GM18909 (cell line): ENCODE measurements around the gene NRAS.
A peak's percentile ranks its signal among the peaks of the same experiment; 100 is the strongest.
"Not testable (repeated sequence)": the region's sequence is repeated elsewhere in the genome, so short reads cannot be mapped to it uniquely, and the experiment has no call there.

Source experiments
- ATAC-seq: cut with Tn5 transposase; IDR thresholded peaks from one replicate; pipeline ENCODE4 v1.9.1; 2021; ENCODE audit warnings: mild to moderate bottlenecking; ENCODE audit not compliant: unreplicated experiment, poor library complexity

The NRAS gene

DNA sequence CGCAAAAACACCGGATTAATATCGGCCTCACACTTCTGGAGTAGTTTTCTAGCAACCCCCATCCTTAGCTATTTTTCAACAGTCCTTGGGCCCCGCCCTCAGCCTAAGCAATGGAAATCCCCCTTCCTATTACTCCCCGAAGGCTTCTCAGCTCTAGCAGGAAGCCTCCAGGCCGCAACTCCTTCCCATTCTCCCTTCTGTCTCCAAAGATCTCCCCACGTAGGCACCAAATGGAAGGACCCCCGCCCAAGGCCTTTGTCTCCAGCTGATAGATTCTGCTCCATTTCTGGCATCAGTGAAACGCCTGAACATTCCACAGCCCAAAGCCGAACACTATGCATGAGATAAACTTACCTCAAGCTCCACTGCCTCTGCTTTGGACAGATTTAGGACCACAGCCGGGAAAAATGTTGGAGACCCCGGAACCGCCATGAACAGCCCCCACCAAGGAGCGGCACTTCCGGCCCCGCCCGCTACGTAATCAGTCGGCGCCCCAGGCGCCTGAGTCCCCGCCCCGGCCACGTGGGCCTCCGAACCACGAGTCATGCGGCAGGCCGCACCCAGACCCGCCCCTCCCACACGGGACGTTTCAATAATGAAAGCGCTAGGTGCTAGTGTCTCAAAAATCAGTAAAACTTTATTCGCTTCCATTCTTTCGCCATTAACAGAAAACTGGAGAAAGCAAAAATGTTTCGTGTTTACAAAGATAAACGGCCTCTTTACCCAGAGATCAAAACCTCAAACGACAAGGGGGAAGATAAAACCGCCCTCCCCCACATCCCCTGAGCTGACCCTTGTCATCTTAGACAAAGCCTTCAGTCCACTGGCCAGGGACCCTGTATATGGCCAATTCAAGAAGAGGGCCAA lies at the start of gene NRAS:
TSS of gene NRAS (minus strand) at position 468 of the 867 bp plus-strand sequence. CDS start 611 bp downstream, outside the sequence.
- peak; percentile 95 for ATAC-seq

DNA sequence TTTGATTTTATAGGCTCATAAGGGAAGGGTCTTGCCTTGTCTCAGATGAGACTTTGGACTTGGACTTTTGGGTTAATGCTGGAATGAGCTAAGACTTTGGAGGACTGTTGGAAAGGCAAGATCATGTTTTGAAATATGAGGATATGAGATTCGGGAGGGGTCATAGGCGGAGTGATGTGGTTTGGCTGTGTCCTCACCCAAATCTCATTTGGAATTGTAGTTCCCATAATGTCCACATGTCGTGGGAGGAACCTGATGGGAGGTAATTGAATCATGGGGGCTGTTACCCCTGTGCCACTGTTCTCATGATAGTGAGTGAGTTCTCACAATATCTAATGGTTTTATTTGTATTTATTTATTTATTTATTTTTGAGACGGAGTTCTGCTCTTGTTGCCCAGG lies 48.1 kb upstream of the NRAS start:
- no peak for ATAC-seq

DNA sequence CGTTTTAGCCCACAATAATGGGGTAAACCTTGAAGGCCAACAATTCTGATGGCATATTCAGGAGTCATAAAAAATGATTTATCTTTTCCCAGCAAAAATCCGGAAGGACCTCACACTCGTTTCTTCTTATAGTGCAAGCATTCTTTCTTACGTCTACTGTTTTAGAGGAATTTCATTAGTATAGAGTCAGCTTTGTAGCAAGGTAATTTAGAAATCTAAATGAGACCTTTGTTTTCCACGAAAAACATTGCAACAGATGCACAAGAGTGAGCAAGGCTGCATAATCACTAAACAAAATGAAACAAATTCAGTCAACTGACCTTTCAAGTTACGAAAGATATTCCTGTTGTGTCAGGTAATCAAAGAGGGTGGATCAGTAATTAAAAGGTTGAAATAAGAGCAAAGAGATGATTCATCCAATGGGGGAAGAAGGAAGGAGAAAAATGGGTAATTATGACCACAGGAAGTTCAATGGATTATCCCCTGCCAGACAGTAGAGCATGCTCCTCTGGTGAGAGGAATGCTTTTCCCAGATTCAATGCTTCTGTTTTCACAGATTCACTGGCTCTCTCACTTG lies 41.8 kb upstream of the NRAS start:
- no peak for ATAC-seq

DNA sequence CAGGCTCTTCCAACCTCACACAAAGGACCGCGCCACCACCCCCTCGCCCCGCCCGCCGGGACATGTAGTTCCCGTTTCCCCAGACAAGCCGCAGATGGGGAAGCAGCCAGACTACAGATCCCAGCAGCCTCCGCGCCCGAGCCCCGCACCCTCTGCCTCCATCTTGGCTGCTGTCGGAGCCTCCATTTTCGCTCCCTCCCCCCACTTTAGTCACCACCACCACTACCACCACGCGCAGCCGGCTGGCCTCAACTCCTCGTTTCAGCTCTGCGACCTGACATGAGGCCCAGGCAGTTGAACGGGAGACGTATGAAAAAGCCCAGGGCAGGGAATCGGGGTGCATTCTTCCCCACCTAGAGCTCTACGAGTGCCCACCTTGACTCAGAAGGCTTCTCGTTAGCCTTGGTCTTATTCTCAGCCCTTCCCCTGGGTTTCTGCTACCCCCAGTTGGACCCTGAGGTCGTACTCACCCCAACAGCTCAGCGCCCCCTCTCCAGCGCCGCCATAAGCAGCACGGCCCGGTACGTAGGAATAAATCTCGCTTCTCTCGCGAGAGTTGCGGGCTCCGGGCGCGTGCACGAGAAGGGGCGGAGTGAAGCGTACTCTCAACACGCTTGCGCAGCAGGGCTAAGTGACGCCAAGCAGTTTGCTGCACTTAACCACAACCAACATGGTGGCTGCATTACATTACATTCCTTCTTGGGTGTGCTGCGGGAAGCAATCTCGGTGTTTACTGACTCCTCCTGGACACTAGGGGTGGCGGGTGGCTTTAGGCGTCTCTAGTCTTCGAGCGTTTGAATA lies 41.1 kb upstream of the NRAS start, which contains the start of gene CSDE1:
TSS of gene CSDE1 (minus strand) at position 530 of the 801 bp plus-strand sequence. CDS start 18,094 bp downstream, outside the sequence.
- ATAC-seq = peak; percentile 84

DNA sequence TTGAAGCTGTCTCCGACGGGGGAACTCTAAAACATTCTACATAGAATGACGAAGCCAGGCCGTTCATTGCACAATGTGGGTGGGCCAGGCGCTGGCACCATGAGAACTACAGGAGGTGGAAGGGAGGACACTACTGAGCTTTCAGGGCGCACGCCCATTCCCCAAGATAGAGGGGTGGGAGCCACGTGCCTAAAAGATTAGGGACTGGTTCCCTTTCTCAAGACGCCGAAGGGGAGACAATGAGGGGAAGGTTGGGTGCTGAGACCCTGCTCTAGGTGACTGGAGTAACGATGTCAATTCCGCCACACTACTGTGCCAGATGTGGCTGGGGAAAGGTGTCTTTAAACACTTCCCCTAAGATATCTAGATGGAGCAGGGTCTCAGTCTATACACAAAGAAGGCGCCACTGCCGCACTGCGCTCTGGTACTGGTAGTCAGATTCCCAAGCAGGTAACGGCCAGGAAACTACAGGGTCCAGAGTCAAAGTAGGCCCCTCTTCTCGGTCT lies 40.4 kb upstream of the NRAS start:
- peak; percentile 2 for ATAC-seq

DNA sequence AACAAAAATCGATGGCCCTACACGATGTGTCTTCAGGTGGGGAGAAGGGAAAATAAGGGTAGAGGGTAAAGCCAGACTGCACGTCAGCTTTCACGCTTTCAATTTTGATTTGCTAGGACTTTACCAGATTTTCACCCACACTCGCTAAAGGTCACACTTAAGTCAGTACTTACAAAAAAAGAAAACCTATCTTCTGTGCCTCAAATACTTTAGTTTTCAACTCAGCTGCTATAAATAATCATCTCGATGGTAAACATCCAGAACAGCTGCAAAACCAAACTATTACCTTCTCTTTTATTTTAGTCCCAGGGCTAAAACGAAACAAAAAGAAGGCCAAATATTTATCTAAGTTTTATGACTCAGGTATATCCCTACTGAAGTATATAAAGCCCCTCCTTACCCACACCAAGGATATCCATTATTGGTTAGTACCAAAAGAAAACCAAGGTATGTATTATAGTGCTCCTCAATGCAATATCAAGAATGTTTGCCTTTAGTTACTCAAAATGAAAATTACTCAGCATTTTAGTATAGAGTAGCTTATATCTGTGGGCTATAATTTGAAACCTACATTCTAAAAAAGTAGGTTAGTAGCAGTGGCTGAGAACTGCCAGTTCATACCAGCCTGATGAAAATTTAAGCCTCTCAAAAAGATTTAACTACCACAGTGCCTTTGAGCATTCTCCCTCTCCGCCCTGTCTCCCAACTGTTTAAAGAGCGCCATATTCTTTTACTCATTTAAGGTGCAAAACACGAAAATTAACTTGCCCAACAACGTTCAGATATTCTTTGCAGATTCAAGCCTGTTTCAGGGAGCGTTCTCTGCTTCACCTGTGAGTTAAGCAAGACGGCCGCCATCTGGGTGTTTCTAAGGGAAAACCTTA lies 39.7 kb upstream of the NRAS start:
- ATAC-seq = peak; percentile 37

DNA sequence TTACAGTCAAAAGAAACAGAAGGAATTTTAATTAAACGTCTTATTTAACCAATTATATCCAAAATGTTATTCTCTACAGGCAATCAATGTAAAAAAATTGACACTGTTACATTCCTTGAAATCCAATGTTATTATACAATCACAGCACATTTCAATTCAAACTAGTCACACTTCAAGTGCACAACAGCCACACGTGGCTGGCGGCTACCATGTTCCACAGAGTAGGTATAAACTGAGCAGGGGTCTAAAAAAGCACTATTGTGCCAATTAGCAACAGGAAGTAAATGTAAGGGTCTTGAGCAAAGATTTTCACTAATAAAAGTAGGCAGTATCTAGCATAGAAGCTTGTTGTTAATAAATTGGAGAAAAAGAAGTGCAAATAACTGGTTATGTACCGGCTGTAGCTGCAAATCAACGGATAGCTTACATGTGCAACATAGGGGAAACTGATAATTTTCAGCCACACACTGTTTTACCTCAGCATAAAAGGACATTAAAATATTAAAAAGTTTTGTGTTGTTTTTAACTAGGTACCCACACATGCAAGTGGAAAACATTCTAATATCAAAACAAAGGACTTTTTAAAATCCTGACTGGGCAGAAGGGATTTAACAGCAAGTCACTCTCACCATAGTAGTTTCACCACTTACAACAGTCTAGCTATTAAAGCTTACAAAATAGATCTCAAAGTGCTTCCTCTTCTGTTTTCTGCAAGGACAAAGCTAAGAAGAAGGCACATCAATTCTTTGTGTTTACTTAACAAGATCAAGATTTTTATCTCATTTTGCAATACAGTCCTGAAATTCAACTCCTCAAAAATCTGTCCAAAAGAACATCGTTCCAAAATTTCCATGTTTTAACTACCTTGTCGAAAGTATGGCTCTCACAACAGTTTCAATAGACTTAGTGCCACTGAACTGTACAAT lies 38.7 kb upstream of the NRAS start:
- ATAC-seq = no peak

DNA sequence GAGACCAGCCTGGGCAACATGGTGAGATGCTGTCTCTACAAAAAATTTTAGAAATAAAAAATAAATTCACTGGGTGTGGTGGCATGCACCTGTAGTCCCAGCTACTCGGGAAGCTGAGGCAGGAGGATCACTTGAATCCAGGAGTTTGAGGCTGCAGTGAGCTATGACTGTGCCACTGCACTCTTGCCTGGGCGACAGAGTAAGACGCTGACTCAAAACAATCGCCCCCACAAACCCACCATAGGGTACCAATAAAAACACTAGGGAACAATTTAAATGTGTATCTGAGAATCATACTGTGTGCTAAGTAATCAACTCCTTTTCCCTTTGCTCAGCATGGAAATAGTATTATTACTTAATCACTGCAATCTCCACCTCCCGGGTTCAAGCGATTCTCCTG lies 37.1 kb upstream of the NRAS start:
- ATAC-seq = not testable (repeated sequence)

DNA sequence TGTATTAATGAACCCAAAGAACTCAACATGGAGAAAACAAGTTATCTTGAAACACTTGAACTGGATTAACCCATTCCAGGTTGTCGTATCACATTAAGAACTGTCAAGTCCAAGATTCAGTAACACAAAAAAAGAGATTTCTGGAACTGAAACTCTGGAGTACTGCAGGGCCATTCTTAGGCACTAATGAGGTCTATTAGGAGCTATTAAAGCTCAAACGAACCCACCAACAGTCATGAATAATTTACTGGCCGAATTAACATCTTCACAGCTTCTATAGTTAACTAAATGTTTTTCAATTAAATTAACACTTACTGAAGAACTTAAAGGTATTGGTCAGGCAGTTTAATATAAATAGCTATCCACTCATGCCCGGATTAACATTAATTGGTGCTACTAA lies 36.6 kb upstream of the NRAS start:
- no peak for ATAC-seq

DNA sequence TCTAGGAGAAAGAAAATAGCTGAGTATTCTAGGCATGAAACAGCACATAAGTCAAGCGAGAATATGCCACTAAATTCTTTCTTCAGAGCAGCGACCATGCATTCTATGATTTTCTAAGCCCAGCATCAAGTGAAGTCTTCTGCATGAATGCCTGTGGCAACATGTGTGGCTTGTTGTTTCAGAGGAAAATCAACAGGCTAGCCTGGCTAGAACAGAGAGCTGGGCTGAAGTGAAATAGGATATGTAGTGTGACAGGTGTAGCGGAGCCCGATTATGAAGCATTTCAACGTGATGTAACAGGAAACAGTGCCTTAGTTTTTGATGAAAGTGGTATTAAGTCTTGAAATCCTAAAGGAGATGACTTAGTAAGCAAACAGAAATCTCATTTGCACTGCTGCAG lies 34.2 kb upstream of the NRAS start:
- ATAC-seq = no peak

DNA sequence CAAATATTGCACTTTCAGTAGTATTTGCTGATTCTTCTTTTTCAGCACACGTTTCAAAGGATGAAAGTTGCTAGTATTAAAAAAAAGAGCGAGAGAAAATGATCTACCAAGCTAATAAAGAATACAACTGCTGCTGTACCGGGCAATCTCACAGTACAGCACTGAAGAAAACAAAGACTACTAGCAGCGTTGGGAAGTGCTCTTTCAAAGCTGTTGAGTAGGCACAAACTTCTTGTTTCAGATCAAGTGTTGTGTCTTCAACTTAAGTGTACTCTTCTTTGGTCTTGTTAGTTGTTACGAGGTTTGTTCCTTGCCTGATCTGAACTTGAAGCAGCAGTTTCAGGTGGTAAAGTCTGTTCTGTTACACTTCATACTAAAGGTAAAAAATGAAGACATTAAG lies 33.3 kb upstream of the NRAS start:
- no peak for ATAC-seq

DNA sequence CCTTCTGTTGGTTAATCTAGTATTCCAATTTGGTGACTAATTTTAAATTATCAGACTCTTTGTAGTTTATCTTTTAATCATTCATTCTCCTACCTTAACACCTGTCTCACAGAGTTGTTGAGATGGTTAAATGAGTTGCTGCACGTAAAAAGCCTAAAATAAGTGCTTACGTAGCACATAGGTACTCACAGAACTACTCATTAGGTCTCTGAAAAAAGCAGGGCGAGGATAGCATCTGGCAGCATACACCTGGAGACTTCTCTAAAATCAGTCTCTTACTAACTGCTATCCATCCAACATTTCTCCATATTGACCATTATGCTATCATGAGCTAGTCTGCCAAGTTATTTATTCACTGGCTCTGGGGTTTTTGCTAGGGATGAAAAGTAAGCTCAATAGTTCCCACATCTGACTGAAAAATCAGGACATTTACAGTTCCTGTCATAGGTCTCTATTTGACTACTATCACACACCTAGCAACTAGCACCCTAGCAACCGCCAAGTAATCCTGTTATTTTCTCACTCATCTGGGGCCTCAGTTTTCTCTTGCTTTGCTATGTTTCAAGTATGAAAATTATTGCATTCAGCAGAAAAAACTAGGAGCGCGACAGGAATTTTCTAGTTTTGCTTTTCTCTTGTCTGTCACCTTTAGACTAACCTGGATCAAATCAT lies 30.0 kb upstream of the NRAS start:
- ATAC-seq = no peak

DNA sequence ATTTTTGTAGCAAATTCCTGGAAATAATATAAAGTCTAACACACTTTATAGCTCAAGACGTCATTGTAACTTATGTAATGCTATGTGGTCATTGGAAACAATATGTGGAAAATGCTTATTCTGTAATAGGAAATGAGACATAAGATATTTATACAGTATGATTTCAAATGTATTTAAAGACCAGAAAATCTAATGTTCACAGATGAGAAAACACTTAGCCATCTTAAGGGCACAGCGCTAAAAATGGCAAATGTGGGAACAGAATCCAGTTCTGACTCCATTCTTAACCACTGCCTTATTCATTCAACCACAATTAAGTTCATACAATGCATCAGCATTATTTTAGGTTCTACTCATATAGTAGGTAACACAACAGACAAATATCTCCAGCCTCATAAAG lies 28.7 kb upstream of the NRAS start:
- ATAC-seq = no peak

DNA sequence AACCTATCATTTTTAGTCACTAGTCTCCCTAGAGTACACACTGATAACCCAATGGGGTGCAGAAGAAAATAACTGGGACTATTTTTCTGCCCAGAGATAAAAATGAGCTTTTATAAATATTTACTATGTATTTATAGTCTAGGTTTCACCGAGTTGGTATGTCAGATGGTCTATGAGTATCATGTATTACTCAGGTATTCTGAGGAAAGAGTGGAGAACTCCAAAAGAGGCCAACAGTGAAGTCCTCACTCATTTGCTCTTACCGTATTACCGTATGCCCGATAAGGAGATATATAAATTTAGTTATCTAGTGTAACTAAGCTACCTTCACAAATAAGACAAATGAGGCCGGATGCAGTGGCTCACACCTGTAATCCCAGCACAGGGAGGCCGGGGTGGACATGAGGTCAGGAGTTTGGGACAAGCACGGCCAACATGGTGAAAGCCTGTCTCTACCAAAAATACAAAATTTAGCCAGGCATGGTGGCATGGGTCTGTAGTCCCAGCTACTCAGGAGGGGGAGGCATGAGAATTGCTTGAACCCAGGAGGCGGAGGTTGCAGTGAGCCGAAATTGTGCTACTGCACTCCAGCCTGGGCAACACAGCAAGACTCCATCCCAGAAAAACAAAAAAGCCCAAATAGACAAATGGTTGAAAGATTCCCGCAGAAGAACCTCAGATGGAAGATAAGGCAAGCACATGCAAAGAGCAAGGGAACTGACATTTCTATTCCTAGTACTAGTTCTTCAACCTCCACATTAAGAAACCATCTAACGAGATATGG lies 25.6 kb upstream of the NRAS start:
- no peak for ATAC-seq

DNA sequence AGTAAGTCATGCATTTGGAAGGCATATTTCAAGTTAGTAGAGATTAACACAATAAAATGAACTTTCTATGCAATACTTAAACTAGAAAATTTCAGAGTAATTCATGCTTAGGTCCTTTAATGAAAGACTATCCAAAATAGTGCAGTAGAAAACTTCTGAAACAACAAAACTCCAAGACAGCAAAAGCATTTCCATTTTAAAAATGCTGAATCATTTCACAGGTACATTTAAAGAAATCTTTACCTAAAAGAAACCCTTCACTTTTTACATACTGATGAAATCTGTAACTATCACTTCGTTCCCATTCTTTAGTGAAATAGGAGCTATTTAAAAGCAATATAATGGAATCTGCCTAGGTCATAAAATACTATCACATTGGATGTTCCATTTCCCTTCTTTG lies 23.8 kb upstream of the NRAS start:
- ATAC-seq = no peak

DNA sequence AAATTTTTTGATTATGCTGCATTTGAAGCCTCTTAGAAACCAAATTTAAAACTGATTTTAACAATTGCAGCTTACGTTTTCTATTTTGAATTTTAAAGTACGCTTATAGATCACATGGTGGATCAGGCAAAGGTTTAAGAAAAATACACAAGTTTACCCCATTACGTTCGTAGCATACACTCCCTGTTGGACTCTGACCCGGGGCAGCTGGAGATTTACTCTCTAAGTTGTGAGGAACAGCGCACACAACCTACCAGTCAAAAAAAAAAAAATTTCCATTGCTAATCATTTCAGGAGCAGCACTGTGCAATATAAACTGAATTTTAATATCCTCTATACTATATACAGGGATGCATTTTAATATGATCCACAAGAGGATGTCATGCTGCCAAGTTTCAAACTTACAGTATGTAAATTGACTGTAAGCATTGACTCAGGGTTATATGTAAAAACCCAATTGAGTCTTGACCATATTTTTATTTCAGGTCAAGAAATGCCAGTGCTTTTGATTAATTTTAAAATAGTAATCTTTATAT lies 20.8 kb upstream of the NRAS start:
- ATAC-seq = no peak

DNA sequence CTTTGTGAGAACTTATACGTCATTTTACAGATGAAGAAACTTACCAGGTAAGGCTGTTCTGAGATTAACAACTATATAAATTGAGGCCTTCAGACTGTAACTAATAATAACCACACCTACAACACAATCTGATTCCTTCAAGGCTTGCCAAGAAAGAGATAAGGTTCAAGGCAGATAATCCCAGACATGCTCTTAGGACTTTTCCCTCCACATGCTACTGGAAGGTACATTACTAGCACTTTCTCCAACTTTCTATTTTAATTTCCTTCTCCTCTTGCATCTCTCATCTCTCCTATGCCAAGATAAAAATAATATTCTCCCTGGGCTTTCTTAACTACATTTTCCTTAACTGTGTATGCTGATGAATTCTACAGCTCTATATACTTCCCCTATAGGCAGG lies 18.9 kb upstream of the NRAS start:
- no peak for ATAC-seq
